Right cardiac atrium (tissue), 5 donors: ENCODE data around the gene APOBEC3A. TPM values are rescaled to one million over a fixed set of nuclear protein-coding genes. Genes with fewer than 3 reads are reported as not detected.
"Not testable (repeated sequence)": the region's sequence is repeated elsewhere in the genome, so short reads cannot be mapped to it uniquely, and the experiment has no call there.

Source experiments
- ATAC-seq, 2 donors: fragments of 200-7000 bp; cut with Tn5 transposase; one replicate each; pipeline versions ENCODE4 v1.8.0 to v1.9.1; 2020; ENCODE audit warnings: moderate library complexity in 2 of 2, mild to moderate bottlenecking in 1 of 2
- DNase-seq, 3 donors: peaks; one replicate each; pipeline ENCODE4 v3.0.0-alpha.2; 2020
- H3K27ac ChIP-seq: one replicate; pipeline ENCODE4 v1.5.1; 2013; ENCODE audit warnings: mild to moderate bottlenecking, low read length, control low read depth, moderate library complexity
- H3K27me3 ChIP-seq: one replicate; pipeline ENCODE4 v1.6.1; 2013; ENCODE audit not compliant: control insufficient read depth, insufficient read depth
- H3K4me1 ChIP-seq: one replicate; pipeline ENCODE4 v1.6.1; 2013; ENCODE audit warnings: low read length; ENCODE audit not compliant: control insufficient read depth, insufficient read depth
- H3K4me3 ChIP-seq: one replicate; pipeline ENCODE4 v1.5.1; 2013; ENCODE audit warnings: low read length, control low read depth
- H3K9me3 ChIP-seq: one replicate; pipeline ENCODE4 v1.6.1; 2013; ENCODE audit warnings: low read length; ENCODE audit not compliant: control insufficient read depth
- WGBS: extraction: QIAGEN DNeasy Blood & Tissue Kit; methylation state at CpG from one replicate; pipeline ENCODE4 v1.1.7; 2013; 5-methylcytosine and 5-hydroxymethylcytosine counted together
- intact Hi-C, 4 donors: fragments of 100-400 bp; cut with DNase I; formaldehyde crosslinking; loops; one replicate each; pipeline versions ENCODE4 v1.11.0 to v1.14.0; 2022 to 2023
- polyA plus RNA-seq: library from polyadenylated mRNA; stranded (reverse); fragments of 200-250 nt; gene quantifications from one replicate; pipeline ENCODE4 v1.2.3, GENCODE V29; 2013
- total RNA-seq, 4 donors: library from RNA; stranded (reverse); fragmentation: NEBNext Ultra II Directional; extraction: Animal tissue kit (Norgen Biotek cat#: 25700); gene quantifications; one replicate each; pipeline ENCODE4 v1.2.1, GENCODE V29; 2021
- donor health status: healthy with polysubstance abuse.
- donor health status: DM: no; HTN: yes; CAD: no.
- donor health status: DM: no; HTN: no; CAD: no.
- donor health status: DM: no; HTN: yes; CAD: no; lungs with severe emphysema.
- donor health status: DM: yes; HTN: yes; CAD: no.

Gene APOBEC3A
- total and polyA plus RNA-seq, 5 donors, result 0.14 to 0.94 (median 0.58) TPM

GRCh38 chr22:38942702-38943101 lies 14.7 kb upstream of the APOBEC3A start:
- no peaks in the 10 kb centered on the region for H3K4me1 ChIP-seq
- WGBS, result 76% methylated on average over 5 of the region's 5 CpGs
- H3K4me3 ChIP-seq, result no peak overlapping the region
- no peak for DNase-seq
- H3K27me3 ChIP-seq, result no peaks in the 10 kb centered on the region
- no peak for ATAC-seq
- H3K9me3 ChIP-seq, result no peaks in the 10 kb centered on the region
- H3K27ac ChIP-seq, result no peak overlapping the region
- intact Hi-C loops, result no loop called here

DNA sequence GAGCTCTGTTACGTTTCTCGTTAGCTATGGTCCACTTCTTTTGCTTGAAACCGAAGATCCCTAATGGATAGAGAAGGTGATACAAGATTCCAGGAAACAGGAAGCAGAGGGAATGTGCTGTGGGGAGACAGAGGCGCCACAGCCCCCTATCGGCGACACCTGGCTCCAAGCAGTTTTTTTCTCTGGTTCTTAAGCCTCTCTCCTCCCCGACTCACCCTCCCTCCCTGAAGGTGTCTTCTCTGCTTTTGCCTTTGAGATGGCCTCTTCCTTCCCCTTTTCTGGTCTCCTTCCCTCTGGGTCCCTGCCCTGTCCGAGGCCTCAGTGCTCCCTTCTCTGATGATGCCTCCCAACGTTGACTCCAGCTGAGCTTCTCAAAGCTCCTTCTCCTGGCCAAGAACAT lies 14.2 kb upstream of the APOBEC3A start:
- 43% methylated on average over 9 of the region's 9 CpGs for WGBS
- Histone ChIP-seq H3K27ac (no peak overlapping the region), H3K4me1 (no peaks in the 10 kb centered on the region), H3K27me3 (no peaks in the 10 kb centered on the region), H3K9me3 (no peaks in the 10 kb centered on the region), H3K4me3 (no peak overlapping the region)
- intact Hi-C loops, result no loop called here
- no peak for DNase-seq
- ATAC-seq, result no peak

- Histone ChIP-seq H3K9me3 (no peaks in the 10 kb centered on the region), H3K4me3 (no peak overlapping the region), H3K27me3 (no peaks in the 10 kb centered on the region), H3K4me1 (no peaks in the 10 kb centered on the region), H3K27ac (no peak overlapping the region)
- DNase-seq (no peak), ATAC-seq (no peak)
- intact Hi-C loops, result no loop called here
- WGBS, result 76% methylated on average over 3 of the region's 3 CpGs
Observed at GRCh38 chr22:38943882-38944281, 13.5 kb upstream of the APOBEC3A start.

GRCh38 chr22:38944653-38945052 lies 12.8 kb upstream of the APOBEC3A start:
- no peak for DNase-seq
- intact Hi-C loops, result no loop called here
- H3K9me3 ChIP-seq, result no peaks in the 10 kb centered on the region
- WGBS, result 80% methylated on average over 7 of the region's 7 CpGs
- no peaks in the 10 kb centered on the region for H3K4me1 ChIP-seq
- H3K27ac ChIP-seq, result no peak overlapping the region
- no peaks in the 10 kb centered on the region for H3K27me3 ChIP-seq
- no peak overlapping the region for H3K4me3 ChIP-seq
- no peak for ATAC-seq

GRCh38 chr22:38945706-38946338 lies 11.6 kb upstream of the APOBEC3A start:
- intact Hi-C loops, ATAC-seq, H3K27ac ChIP-seq: not testable (repeated sequence)

DNA sequence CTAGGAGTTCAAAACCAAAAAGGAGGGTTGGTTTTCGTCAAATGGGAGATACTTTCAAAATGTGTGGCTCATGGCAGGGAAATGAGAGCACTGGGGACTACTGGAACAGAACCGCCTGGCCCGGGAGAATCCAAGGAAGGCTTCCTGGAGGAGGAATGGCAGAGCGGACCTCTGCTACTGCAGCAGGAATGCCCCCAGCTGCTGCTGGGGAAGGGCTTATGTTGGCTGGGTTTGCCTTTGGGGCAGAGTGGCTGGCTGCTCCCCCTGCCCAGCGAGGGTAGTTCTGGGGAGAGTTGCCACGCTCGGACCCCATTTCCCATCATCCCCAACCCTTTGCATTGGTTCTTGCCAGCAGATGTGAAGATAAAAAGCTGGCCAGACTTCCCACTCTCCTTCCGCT lies 10.6 kb upstream of the APOBEC3A start:
- no peaks in the 10 kb centered on the region for H3K27me3 ChIP-seq

More at GRCh38 chr22:38945706-38946338, 11.6 kb upstream of the APOBEC3A start:
- not testable (repeated sequence) for H3K4me1 ChIP-seq, H3K27me3 ChIP-seq, DNase-seq, H3K9me3 ChIP-seq, H3K4me3 ChIP-seq

DNA sequence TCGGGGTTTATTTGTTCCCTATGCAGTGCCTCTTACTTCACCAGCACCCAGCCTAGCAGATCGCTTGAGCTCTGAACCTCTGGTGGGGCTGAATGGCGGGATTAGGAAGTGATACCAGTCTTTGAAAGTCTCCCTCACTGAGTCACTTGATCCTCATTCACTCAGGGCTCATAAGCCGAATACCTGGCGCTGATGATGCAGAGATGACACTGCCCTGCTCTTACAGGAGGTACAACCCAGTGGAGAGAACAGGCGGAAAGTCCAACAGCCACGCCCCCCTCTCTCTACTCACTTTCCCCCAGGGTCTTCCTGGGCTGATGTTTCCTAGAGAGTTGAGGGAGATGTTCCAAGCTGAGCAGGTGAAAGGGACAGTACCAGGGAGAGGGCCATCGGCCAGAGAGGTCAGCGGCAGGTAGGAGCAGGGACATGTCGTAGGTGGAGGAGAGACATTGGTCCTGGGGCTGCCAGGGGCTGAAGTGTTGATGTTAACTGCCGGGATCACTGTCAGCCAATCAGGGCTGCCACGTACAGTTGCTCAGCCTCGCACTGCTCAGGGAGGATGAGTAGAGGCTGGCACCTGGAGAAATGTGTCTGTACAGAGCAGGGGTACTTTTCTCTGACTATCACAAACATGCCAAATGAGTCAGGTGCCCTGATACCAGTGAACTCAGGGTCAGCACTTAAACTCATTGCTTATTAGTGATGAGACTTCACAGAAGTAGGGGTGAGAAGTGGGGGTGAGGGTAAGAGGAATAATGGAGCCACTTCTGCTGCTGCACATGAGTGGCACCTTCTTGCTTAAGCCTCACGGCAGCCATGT lies 9.9 kb upstream of the APOBEC3A start:
- Histone ChIP-seq H3K27ac (no peak overlapping the region), H3K4me1 (no peaks in the 10 kb centered on the region), H3K9me3 (no peaks in the 10 kb centered on the region), H3K4me3 (no peak overlapping the region), H3K27me3 (no peaks in the 10 kb centered on the region)
- 78% methylated on average over 14 of the region's 14 CpGs for WGBS
- intact Hi-C loops, result no loop called here
- ATAC-seq (no peak), DNase-seq (peak in 1 of 3 donors; percentile 33)

More for the DNA sequence above, 10.6 kb upstream of the APOBEC3A start:
- H3K4me3 ChIP-seq, result no peak overlapping the region
- no peaks in the 10 kb centered on the region for H3K4me1 ChIP-seq
- no peaks in the 10 kb centered on the region for H3K9me3 ChIP-seq
- no peak overlapping the region for H3K27ac ChIP-seq
- no peak for ATAC-seq
- intact Hi-C loops, result no loop called here
- 90% methylated on average over 8 of the region's 8 CpGs for WGBS
- no peak for DNase-seq

- no peaks in the 10 kb centered on the region for H3K9me3 ChIP-seq
- 89% methylated on average over 7 of the region's 7 CpGs for WGBS
- no peak for ATAC-seq
- H3K27me3 ChIP-seq, result no peaks in the 10 kb centered on the region
- DNase-seq, result no peak
- no peak overlapping the region for H3K27ac ChIP-seq
- no peak overlapping the region for H3K4me3 ChIP-seq
- intact Hi-C loops, result no loop called here
- H3K4me1 ChIP-seq, result no peaks in the 10 kb centered on the region
Observed at GRCh38 chr22:38948181-38948940, 9.0 kb upstream of the APOBEC3A start.

DNA sequence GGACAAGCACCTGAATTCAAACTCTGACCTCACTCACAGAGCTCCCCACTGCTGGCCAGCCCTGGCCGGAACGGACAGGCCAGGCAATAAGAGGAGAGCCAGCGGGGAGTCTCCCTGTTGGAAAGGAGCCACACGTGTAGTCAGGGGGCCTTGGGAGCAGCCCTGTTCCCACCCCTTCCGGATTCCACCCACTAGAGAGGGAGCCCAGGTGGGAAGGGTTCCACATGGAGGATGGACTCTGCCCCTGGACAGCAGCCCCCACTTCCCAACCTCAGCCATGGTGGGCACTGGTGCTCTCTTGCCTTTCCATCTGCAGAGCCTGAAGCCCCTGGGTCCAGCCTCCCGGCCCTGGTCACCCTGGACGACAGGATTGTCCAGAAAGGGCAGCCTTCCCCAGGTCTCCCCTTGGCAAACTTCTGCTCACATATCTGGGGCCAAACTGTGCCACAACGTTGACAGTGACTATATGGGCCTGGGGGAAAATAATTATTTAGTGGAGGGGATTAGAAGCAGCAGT lies 7.5 kb upstream of the APOBEC3A start:
- ATAC-seq (no peak), DNase-seq (peak in 1 of 3 donors; percentile 27)
- WGBS, result 63% methylated on average over 8 of the region's 8 CpGs
- H3K4me3 ChIP-seq, result no peak overlapping the region
- intact Hi-C loops, result no loop called here
- H3K9me3 ChIP-seq, result no peaks in the 10 kb centered on the region
- H3K4me1 ChIP-seq, result no peaks in the 10 kb centered on the region
- H3K27me3 ChIP-seq, result no peaks in the 10 kb centered on the region
- no peak overlapping the region for H3K27ac ChIP-seq

GRCh38 chr22:38950527-38951295 lies 6.7 kb upstream of the APOBEC3A start:
- H3K4me3 ChIP-seq, result no peak overlapping the region
- WGBS, result 68% methylated on average over 13 of the region's 13 CpGs
- no peaks in the 10 kb centered on the region for H3K4me1 ChIP-seq
- no peaks in the 10 kb centered on the region for H3K27me3 ChIP-seq
- DNase-seq (no peak), ATAC-seq (no peak)
- intact Hi-C loops, result no loop called here
- no peak overlapping the region for H3K27ac ChIP-seq
- H3K9me3 ChIP-seq, result no peaks in the 10 kb centered on the region
